Adrenal gland (tissue), 12 donors: ENCODE results near the gene MTHFD1L. TPM values are rescaled to one million over a fixed set of nuclear protein-coding genes. Genes with fewer than 3 reads are reported as not detected.

Source experiments
- DNase-seq, 7 donors: peaks; one replicate each; pipeline ENCODE4 v3.0.0-alpha.2; 2019 to 2020
- H3K27ac ChIP-seq, 5 donors: fragments of 200-600 bp; sonication (generic) in 4 of 5; 1 replicate in 3 of 5; 2 replicates in 2 of 5; pipeline versions ENCODE4 v1.5.1 to v1.8.0; 2016 to 2020; ENCODE audit warnings: mild to moderate bottlenecking in 1 of 5
- H3K27me3 ChIP-seq: fragments of 200-600 bp; 2 replicates; pipeline ENCODE4 v1.8.0; 2021
- H3K36me3 ChIP-seq, 2 donors: fragments of 200-600 bp; replicated peaks in 1 of 2; 1 replicate in 1 of 2; 2 replicates in 1 of 2; pipeline versions ENCODE4 v1.5.1 to v1.8.0; 2018 to 2022
- H3K4me1 ChIP-seq, 2 donors: fragments of 200-600 bp; replicated peaks in 1 of 2; 1 replicate in 1 of 2; 2 replicates in 1 of 2; pipeline versions ENCODE4 v1.5.1 to v1.8.0; 2018 to 2021
- H3K4me3 ChIP-seq, 4 donors: fragments of 200-600 bp; sonication (generic) in 3 of 4; one replicate each; pipeline ENCODE4 v1.5.1; 2016 to 2018
- H3K9me3 ChIP-seq, 3 donors: fragments of 200-600 bp; sonication (generic) in 1 of 3; replicated peaks in 1 of 3; 1 replicate in 2 of 3; 2 replicates in 1 of 3; pipeline versions ENCODE4 v1.5.1 to v1.8.0; 2016 to 2021
- CTCF ChIP-seq, 6 experiments: fragments of 450-650 bp in 4 of 6; fragments of 200-600 bp in 2 of 6; sonication (generic) in 1 of 6; IDR thresholded peaks; 1 replicate in 5 of 6; 2 replicates in 1 of 6; pipeline versions ENCODE4 v1.5.1 to v1.8.0; 2016 to 2021; ENCODE audit warnings: antibody characterized with exemption in 6 of 6, mild to moderate bottlenecking in 2 of 6, moderate library complexity in 1 of 6
- POLR2A ChIP-seq, 2 donors: fragments of 450-650 bp; IDR thresholded peaks; one replicate each; pipeline ENCODE4 v1.6.1; 2017; ENCODE audit warnings: antibody characterized with exemption in 2 of 2, mild to moderate bottlenecking in 2 of 2, moderate library complexity in 1 of 2
- WGBS, 4 donors: extraction: QIAGEN DNeasy Blood & Tissue Kit in 2 of 4; methylation state at CpG; one replicate each; pipeline versions ENCODE4 v1.1.5 to v1.1.7; 2013 to 2017; 5-methylcytosine and 5-hydroxymethylcytosine counted together
- intact Hi-C, 2 donors: fragments of 100-400 bp; cut with DNase I; formaldehyde crosslinking; loops; one replicate each; pipeline versions ENCODE4 v1.14.1 to v1.15.0; 2022 to 2023
- polyA plus RNA-seq, 3 donors: library from polyadenylated mRNA; stranded (reverse); fragments of 200-250 nt in 2 of 3; fragments of 350-450 nt in 1 of 3; fragmentation: Illumina TruSeq in 1 of 3; extraction: RNeasy Lipid Tissue Mini Kit (QIAGEN cat#74804) in 1 of 3; gene quantifications; one replicate each; pipeline ENCODE4 v1.2.3, GENCODE V29; 2013 to 2014
- total RNA-seq, 9 donors: library from RNA; depleted of rRNA in 4 of 9; stranded (reverse); fragments of >200 nt in 4 of 9; fragments of 120-200 nt in 1 of 9; fragmentation: NEBNext Ultra II Directional in 1 of 9; extraction: Animal tissue kit (Norgen Biotek cat#: 25700) in 1 of 9; gene quantifications; one replicate each; pipeline versions ENCODE4 v1.1.0 to v1.2.4, GENCODE V29; 2013 to 2023
- donor health status: healthy with polysubstance abuse.
- donor health status: Bipolar disorder and iron deficiency.
- donor health status: DM: yes; HTN: yes; CAD: no.
- donor health status: DM: no; HTN: no; CAD: no.
- donor health status: DM: no; HTN: no; CAD: no.
- donor health status: DM: yes; HTN: yes; CAD: no.

The MTHFD1L gene
- total and polyA plus RNA-seq, 12 donors: 8.5 to 28.8 (median 18.1) TPM

GRCh38 chr6:151071295-151071694 is 205.8 kb downstream of the MTHFD1L start:
- Histone ChIP-seq H3K27ac (peak overlapping the region; percentile 16 to 78 (median 47)), H3K4me1 (peaks cover 4 to 36% of the 10 kb centered on the region in 2 donors), H3K4me3 (no peak overlapping the region), H3K27me3 (no peaks in the 10 kb centered on the region), H3K36me3 (no peaks in the 10 kb centered on the region), H3K9me3 (no peaks in the 10 kb centered on the region)
- 13 to 33% (median 27%) methylated on average over 8 of the region's 8 CpGs for WGBS, 4 donors
- DNase-seq: peak; percentile 31 to 89 (median 74)
- intact Hi-C loops: no loop called here
- TF ChIP-seq CTCF (IDR thresholded peaks at IDR 0.05): no peak
- TF ChIP-seq POLR2A (IDR thresholded peaks at IDR 0.05): no peak

- H3K4me1 ChIP-seq: peaks cover 4 to 27% of the 10 kb centered on the region in 2 donors
- H3K9me3 ChIP-seq: no peaks in the 10 kb centered on the region
- no peak for DNase-seq
- H3K36me3 ChIP-seq: no peaks in the 10 kb centered on the region
- 71 to 83% (median 74%) methylated on average over 4 of the region's 4 CpGs for WGBS, 4 donors
- no peaks in the 10 kb centered on the region for H3K27me3 ChIP-seq
- no peak overlapping the region for H3K4me3 ChIP-seq
- H3K27ac ChIP-seq: no peak overlapping the region
- TF ChIP-seq CTCF (IDR thresholded peaks at IDR 0.05) (no peak), POLR2A (IDR thresholded peaks at IDR 0.05) (no peak)
- intact Hi-C loops: no loop called here
These were observed 207.6 kb downstream of the MTHFD1L start for GRCh38 chr6:151073146-151073545.

- no peak overlapping the region for H3K4me3 ChIP-seq
- no peak for DNase-seq
- H3K4me1 ChIP-seq: peaks cover 4 to 21% of the 10 kb centered on the region in 2 donors
- no peak overlapping the region for H3K27ac ChIP-seq
- intact Hi-C loops: no loop called here
- 18 to 40% (median 30%) methylated on average over 1 of the region's 1 CpG for WGBS, 4 donors
- no peaks in the 10 kb centered on the region for H3K36me3 ChIP-seq
- no peak for TF ChIP-seq CTCF (IDR thresholded peaks at IDR 0.05)
- no peak for TF ChIP-seq POLR2A (IDR thresholded peaks at IDR 0.05)
- no peaks in the 10 kb centered on the region for H3K27me3 ChIP-seq
- H3K9me3 ChIP-seq: no peaks in the 10 kb centered on the region
These were observed 208.2 kb downstream of the MTHFD1L start for GRCh38 chr6:151073701-151074100.

GRCh38 chr6:151075005-151075404 is 209.5 kb downstream of the MTHFD1L start:
- no peak for TF ChIP-seq POLR2A (IDR thresholded peaks at IDR 0.05)
- TF ChIP-seq CTCF (IDR thresholded peaks at IDR 0.05): no peak
- no peak for DNase-seq
- H3K36me3 ChIP-seq: no peaks in the 10 kb centered on the region
- 95 to 98% (median 98%) methylated on average over 3 of the region's 3 CpGs for WGBS, 4 donors
- intact Hi-C loops: no loop called here
- no peak overlapping the region for H3K4me3 ChIP-seq
- no peak overlapping the region for H3K27ac ChIP-seq
- no peaks in the 10 kb centered on the region for H3K9me3 ChIP-seq
- H3K27me3 ChIP-seq: no peaks in the 10 kb centered on the region
- peaks cover 4 to 14% of the 10 kb centered on the region in 2 donors for H3K4me1 ChIP-seq
